Glomerular visceral epithelial cell (primary cell): Measurements from ENCODE around the gene WDR73.
"Not testable (repeated sequence)": the region's sequence is repeated elsewhere in the genome, so short reads cannot be mapped to it uniquely, and the experiment has no call there.

Experiments
- DNase-seq: peaks from one replicate; pipeline ENCODE4 v3.0.0-alpha.2; 2016; ENCODE audit errors: extremely low spot score

WDR73 gene

DNA sequence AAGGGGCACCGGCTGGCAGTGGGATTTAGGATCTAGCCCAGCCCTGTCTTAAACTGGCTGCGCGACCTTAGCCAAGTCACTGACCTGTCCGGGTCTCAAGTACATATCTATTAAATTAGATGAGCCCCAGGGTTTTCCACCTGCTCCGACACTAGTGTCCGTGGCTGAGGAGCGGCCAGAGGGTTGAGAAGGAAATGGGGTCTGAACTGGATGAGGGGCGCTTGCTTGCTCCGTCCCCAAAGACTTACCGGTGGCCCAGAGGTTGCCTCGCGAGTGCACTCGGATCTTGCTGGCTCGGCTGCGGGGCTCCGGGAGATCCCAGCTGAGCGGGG lies 3.6 kb upstream of the WDR73 start:
- no peak for DNase-seq

DNA sequence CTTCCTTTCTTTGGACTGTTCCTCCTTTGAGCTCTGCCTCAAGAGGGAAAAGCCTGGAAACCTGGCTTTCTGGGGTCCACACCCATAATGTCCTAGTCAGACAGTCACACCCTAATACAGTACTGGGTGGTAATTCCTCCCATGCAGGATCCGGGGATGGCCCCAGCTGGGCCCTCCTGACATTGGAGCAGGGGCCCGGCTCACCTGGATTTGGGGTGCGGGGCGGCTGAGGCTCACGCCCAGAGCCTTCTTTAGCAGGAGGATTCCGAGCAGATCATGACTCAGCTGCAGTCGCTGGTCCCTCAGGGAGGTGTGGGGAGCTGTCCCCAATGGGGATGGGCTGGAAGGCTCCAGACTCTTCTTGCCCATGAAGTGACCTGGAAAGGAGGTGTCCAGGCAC lies 2.9 kb upstream of the WDR73 start:
- DNase-seq: no peak

DNA sequence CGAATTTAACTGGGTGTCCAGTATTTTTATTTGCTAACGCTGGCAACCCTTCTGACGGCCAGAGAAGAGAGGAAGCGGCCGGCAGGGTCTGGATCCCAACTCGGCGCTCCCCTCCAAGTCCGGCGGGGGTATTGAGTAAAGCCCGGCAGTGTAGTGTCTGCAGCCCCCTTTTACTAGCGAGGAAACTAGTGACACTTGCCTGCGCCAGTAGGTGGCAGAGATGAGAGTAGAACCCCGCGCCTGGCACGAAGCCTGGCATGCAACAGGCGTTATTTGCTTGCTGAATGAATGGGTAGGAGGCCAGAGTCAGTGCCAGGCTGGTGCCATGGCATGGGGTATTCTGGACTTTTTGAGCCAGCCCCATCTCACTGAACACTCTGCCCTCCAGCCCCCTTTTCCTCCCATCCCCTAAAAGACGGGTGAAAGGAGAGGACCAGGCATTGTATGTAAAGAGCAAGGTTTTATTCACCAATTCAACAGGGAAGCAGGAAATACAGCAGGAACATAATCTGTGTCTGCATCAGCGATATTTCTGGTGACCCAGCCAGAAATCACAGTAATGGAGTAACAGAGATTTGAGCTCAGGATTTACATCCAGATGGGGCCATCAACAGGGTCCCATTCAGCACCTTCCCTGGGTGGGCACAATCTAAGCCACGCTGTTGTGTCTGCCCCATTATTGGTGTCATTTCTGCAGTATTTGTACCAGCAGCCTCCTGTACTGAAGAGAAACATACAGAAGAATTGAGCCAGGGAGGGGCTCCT lies 788 bp upstream of the WDR73 start:
- DNase-seq: peak; percentile 85

DNA sequence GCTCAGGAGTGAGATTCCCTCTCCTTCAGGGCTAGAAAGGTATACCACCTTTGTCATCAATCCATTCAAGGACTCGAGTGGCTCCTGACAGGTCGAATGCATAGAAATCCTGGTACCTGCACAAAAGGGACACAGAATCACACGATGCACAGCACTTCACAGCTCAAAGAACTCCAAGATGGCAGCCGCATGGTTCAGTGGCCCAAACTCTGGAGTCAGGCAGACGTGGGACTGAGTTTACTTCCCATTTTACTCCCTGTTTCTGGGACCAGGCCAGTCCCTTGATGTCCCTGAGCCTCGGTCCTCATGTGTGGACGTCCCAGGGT lies 536 bp downstream of the WDR73 start:
- DNase-seq: no peak

DNA sequence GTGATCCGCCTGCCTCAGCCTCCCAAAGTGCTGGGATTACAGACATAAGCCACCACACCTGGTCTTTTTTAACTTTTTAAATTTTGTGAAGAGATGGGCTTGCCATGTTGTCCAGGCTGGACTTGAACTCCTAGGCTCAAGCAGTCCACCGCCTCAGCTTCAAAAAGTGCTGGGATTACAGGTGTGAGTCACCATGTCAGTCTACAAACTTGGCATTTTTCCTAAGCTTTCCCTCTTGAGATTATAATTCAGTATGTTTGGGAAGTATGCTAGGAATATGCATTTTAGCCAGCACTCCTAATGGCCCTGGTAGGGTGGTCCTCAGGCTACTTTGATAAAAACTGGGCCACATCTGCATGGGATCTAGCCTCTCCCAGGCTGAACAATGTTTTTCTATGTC lies 4.4 kb downstream of the WDR73 start:
- DNase-seq: no peak

DNA sequence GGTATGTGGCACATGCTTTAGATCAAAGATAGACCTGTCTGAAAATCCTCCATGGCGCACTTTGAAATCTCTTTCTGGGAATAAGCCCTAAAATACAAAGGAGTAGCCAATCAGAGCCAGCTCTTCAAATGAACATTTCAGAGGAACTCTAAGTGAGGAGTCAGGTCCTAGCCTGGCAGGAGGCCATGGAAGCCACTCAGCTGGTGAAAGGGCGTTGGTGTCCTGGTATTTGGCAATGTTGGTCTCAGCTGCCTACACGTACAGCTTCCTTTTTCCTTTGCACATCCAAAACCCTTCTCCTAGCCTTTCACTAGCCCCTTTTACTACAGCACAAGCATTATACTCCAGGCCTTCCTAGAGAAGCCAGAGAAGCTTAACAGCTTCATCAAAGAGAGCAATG lies 5.5 kb downstream of the WDR73 start:
- DNase-seq: no peak

DNA sequence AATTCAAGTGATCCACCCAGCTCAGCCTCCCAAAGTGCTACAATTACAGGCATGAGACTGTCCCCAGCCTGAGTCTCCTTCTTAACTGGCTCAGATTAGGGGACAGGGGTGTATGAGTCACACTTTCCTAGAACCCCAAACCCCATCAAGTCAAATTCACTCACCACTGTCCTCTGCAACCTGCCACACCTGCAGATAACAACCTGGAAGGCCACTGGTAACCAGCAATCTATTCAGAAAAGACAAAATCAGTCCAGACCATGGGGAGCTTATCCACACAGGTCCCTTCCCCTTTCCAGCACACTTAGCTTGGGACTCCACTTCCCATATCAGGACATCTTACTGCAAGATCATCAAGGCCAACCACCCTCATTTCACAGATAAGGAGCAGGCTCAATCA lies 6.4 kb downstream of the WDR73 start:
- no peak for DNase-seq

DNA sequence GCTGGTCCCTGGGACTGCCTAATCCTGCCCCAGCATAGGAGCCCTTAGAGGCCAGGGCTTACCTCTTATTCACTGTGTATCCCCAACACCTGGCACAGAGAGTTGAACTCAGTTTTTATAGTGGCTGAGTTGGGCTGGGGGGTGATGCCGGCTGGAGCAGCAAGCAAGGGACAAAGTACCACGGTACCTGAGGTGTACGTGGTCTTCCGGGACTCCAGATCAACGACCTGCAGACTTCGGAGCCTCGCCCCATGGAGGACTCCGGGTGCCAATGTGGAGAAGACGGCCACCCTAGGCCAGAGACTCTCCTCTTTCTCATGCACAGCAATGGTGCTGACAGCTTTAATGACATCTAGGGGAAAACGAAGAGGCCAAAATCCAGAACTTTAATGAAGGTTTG lies 8.1 kb downstream of the WDR73 start:
- no peak for DNase-seq

DNA sequence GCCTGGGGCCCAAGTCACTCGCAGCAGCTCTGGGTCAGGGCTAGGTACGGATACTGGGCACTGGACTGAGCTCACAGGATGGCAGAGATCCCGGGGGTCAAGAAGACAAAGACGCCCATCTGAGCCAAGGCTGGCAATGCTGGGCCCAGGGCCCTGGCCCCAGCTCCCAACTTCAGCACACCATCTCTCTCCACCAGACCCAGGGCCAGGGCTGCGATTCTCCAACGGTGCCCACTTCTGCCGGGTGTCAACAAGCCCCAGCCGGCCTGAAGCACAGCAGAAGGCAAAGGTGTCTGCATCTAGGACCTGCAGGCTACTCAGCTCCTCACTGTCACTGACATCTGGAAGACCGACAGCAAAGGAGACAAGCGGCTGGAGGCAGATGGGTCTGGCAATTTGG lies 8.6 kb downstream of the WDR73 start:
- DNase-seq: no peak

DNA sequence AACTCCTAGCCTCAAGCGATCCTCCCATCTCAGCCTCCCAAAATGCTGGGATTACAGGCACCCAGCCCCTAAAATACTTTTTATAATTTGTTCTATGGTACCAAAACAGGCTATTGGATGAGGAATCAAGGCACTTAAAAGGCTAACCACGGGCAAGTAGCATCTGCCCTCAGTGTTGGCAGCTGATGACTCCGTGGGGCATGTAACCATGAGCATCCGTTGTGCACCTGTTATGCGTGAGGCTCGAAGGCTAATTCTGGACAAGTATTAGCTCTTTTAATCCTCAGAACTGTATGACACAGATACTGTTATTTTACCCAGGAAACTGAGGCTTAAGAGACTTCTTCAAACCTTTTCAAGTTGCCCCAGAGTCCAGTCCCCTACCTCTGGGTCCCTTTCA lies 10.2 kb downstream of the WDR73 start:
- DNase-seq: no peak

DNA sequence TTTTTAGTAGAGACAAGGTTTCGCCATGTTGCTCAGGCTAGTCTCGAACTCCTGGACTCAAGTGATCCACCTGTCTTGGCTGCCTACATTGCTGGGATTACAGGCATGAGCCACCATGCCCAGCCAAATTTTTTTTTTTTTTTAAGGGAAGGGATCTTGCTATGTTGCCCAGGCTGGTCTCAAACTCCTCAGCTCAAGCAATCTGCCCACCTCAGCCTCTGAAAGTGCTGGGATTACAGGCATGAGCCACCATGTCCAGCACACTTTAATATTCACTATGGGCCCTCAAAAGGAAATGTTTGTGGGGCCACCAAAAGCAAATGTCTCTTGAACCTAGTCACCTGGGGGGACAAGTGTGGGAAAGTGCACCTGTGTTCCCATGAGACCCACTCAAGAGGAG lies 11.4 kb downstream of the WDR73 start:
- not testable (repeated sequence) for DNase-seq

DNA sequence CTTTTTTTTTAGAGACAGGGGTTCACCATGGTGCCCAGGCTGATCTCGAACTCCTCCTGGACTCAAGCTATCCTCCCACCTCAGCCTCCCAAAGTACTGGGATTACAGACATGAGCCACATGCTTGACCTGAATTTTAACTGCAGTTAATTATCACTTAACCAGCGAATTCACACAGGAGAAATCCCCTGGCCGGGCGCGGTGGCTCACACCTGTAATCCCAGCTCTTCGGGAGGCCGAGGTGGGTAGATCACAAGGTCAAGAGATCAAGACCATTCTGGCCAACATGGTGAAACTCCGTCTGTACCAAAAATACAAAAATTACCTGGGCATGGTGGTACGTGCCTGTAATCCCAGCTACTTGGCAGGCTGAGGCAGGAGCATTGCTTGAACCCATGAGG lies 12.2 kb downstream of the WDR73 start:
- DNase-seq: not testable (repeated sequence)

DNA sequence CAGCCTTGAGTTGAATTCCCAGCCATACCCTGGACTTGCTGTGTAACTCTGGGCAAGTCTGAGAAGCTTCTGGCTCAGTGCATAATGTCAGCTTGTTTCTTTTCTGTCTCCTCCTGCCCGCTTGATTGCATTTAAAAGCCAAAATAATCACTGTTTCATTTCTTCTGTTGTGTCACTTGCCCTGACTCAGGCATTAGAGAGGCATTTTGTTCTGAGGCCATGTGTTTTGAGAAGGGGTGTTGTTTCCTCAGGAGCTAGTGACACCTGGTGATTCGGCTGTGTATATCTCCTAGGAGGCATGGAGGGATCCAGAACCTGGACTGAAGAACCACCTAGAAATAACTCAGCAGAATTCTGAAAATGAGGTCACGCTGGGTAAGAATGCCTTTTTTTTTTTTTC lies 16.0 kb downstream of the WDR73 start:
- peak; percentile 25 for DNase-seq

DNA sequence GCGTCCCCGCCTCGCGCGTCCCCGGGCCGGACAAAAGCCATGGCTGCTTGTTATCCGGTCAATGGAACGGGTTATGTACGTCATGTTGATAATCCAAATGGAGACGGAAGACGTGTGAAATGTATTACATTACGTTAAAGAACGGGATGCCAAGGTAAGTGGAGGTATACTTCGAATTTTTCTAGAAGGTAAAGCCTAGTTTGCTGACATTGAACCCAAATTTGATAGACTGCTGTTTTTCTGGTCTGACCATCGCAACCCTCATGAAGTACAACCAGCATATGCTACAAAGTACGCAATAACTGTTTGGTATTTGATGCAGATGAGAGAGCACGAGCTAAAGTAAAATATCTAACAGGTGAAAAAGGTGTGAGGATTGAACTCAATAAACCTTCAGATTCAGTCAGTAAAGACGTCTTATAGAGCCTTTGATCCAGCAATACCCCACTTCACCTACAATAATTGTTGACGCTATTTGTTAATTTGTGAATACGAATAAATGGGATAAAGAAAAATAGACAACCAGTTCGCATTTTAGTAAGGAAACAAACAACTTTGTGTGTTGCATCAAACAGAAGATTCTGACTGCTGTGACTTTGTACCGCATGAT lies 19.8 kb downstream of the WDR73 start:
- no peak for DNase-seq

DNA sequence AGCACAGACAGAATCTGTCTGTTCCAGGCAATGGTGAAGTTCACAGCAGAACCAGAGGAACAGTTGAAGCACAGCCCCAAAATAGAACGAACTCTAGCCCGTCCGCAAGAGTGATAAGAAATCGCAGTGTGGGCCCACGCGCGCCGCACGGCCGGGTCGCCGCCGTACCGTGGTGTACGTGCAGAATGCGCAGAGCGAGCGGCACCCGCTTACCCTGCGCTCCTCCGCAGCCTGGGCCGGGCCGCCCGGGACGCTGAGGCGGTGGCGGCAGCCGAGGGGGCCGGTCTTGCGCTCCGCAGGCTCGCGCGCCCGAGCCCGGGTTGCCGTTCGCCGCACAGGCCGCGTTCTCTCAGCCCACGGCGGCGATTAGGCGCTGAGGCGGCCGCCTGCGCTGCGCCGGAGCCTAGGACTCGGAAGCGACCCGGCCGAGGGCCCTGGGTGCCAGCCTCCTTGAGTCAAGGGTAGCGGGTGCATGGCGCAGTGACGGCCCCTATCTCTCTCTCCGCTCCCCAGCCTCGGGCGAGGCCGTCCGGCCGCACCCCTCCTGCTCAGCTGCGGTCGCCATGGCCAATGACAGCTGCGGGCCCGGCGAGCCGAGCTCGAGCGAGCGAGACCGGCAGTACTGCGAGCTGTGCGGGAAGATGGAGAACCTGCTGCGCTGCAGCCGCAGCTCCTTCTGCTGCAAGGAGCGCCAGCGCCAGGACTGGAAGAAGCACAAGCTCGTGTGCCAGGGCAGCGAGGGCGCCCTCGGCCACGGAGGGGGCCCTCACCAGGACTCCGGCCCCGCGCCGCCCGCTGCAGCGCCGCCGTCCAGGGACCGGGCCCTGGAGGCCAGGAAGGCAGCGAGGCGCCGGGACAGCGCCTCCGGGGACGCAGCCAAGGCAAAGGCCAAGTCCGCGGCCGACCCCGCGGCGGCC lies 20.5 kb downstream of the WDR73 start:
- peak; percentile 65 for DNase-seq

DNA sequence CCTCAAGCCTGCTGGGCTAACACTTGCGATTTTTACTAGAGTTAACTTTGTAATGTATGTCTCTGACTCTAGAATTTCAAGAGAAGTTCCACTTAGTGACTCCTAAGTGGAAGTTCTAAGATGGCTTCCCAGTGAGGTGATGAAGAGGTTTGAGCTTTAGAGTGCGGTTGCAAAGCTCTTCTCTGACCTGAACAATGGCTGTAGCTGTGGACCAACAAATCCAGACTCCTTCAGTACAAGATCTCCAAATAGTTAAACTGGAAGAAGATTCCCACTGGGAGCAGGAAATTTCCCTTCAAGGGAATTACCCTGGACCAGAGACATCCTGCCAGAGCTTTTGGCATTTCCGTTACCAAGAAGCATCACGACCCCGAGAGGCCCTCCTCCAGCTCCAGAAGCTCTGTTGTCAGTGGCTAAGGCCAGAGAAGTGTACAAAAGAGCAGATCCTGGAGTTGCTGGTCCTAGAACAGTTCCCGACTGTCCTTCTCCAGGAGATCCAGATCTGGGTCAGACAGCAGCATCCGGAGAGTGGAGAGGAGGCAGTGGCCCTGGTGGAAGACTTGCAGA lies 22.3 kb downstream of the WDR73 start:
- no peak for DNase-seq

DNA sequence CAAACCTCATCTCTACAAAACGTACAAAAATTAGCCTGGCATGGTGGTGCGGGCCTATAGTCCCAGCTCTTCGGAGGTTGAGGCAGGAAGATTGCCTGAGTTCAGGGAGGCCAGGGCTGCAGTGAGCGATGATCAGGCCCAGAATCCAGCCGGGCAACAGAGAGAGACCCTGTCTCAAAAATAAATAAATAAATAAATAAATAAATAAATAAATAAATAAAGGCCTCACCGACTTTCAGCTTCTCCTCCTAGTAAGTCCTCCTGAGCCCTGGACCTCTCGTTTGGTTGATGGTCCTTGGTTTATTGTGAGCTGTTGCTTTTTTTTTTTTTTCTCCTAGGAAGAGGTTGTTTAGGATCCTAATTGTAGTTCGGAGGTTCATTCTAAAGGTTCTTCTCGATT lies 25.1 kb downstream of the WDR73 start:
- DNase-seq: no peak

DNA sequence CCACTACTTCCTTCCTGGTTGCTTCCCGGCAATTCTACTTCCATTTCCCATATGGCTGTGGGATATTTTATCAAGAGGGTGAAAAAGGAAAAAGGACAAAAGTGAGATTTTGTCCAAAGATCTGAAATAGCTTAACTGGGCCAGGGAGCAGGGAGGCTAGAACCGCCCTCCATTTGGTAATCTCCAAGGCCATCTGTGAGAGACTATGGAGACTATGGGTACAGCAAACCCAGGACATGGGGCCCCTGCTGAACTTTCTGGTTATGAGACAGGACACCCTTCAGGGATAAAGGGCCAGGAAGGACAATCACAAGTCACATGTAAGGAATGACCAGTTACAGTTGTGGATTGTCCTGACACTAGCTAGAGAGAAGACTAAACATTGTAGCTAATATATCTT lies 29.0 kb downstream of the WDR73 start:
- no peak for DNase-seq

DNA sequence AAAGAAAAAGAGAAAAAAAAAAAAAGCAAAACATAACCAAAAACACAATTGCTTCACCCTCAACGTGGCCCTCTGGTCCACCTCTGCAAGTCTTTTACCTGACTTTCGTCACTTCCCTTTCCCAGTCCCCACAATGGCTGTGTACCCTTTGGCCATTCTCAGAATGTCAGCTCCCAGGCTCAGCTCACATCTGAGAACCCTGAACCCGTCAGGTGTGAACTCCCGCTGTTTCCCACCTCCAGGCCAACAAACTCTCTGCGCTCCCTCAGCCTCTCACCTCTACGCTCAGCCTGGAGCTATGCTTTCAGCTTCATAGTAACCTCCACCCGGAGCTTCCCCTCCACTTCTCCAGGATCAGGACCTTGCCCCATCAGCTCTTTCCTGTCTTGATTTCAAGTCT lies 29.7 kb downstream of the WDR73 start:
- DNase-seq: no peak

DNA sequence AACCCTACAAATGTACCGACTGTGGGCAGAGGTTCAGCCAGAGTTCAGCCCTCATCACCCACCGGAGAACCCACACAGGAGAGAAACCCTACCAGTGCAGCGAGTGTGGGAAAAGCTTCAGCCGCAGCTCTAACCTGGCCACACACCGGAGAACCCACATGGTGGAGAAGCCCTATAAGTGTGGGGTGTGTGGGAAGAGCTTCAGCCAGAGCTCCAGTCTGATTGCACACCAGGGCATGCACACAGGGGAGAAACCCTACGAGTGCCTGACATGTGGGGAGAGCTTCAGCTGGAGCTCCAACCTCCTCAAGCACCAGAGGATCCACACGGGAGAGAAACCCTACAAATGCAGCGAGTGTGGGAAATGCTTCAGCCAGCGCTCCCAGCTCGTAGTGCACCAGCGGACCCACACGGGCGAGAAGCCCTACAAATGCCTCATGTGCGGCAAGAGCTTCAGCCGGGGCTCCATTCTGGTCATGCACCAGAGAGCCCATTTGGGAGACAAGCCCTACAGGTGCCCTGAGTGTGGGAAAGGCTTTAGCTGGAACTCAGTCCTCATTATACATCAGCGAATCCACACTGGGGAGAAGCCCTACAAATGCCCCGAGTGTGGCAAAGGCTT lies 32.6 kb downstream of the WDR73 start:
- DNase-seq: no peak

DNA sequence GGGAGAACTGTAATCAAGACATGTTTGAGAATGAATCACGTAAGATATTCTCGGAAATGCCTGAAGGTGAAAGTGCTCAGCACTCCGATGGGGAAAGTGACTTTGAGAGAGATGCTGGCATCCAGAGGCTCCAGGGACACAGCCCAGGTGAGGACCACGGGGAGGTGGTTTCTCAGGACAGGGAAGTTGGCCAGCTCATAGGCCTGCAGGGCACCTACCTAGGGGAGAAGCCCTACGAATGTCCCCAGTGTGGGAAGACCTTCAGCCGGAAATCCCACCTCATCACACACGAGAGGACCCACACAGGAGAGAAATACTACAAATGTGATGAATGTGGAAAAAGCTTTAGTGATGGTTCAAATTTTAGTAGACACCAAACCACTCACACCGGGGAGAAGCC lies 33.5 kb downstream of the WDR73 start:
- DNase-seq: no peak

DNA sequence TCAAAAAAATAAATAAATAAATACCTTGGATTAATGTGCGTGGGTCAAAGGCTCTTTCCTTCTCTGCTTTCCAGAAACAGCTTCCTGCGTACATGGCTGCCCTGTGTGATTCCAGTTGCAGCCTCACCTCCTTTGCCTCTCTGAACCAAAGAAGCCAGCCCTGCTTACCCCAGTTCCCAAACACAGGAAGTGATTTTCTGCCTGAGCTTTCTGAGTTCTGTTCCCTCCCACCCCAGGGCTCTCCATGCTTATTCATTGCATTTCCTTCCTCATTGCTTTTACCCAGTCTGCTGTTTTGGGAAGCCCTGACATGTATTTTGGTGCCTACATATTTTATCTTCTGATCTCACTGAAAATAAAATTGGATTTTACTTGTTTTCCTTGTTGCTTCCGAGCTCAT lies 37.8 kb downstream of the WDR73 start:
- DNase-seq: no peak
